A673 (cell line): Measurements from ENCODE around the gene TPD52L1.

Source experiments
- EZH2 ChIP-seq: fragments of 200-600 bp; sonication (generic); IDR thresholded peaks from 2 replicates; pipeline ENCODE4 v1.6.1; 2017; ENCODE audit warnings: borderline replicate concordance, low read depth, mild to moderate bottlenecking, mixed read lengths, antibody characterized with exemption, low read length; ENCODE audit not compliant: poor library complexity, severe bottlenecking
- TF ChIP-seq, protein P1 (sequence below): fragments of 300-800, 200-600 bp; sonication (generic); conservative IDR thresholded peaks from 2 replicates; pipeline ENCODE4 v1.5.1; 2017; ENCODE audit warnings: low read depth, mild to moderate bottlenecking, antibody characterized with exemption, low read length, moderate library complexity, mixed read lengths

- TF ChIP-seq, protein P1, sequence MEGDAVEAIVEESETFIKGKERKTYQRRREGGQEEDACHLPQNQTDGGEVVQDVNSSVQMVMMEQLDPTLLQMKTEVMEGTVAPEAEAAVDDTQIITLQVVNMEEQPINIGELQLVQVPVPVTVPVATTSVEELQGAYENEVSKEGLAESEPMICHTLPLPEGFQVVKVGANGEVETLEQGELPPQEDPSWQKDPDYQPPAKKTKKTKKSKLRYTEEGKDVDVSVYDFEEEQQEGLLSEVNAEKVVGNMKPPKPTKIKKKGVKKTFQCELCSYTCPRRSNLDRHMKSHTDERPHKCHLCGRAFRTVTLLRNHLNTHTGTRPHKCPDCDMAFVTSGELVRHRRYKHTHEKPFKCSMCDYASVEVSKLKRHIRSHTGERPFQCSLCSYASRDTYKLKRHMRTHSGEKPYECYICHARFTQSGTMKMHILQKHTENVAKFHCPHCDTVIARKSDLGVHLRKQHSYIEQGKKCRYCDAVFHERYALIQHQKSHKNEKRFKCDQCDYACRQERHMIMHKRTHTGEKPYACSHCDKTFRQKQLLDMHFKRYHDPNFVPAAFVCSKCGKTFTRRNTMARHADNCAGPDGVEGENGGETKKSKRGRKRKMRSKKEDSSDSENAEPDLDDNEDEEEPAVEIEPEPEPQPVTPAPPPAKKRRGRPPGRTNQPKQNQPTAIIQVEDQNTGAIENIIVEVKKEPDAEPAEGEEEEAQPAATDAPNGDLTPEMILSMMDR, result no peak
- TF ChIP-seq EZH2, result no peak
These were observed 36.9 kb upstream of the TPD52L1 start for GRCh38 chr6:125116710-125117109.
